Transverse colon (tissue), 4 donors: ENCODE data around the gene LRP1B. TPM values are rescaled to one million over a fixed set of nuclear protein-coding genes. Genes with fewer than 3 reads are reported as not detected.

Source experiments
- DNase-seq: peaks from one replicate; pipeline ENCODE4 v3.0.0-alpha.2; 2019
- H3K27ac ChIP-seq, 4 donors: fragments of 200-600 bp; sonication (generic); 2 replicates each; pipeline ENCODE4 v1.5.1; 2016 to 2018; ENCODE audit warnings: inconsistent platforms in 4 of 4
- H3K27me3 ChIP-seq: fragments of 200-600 bp; sonication (generic); 2 replicates; pipeline ENCODE4 v1.5.1; 2017; ENCODE audit warnings: inconsistent platforms
- H3K36me3 ChIP-seq, 4 donors: fragments of 200-600 bp; sonication (generic); 2 replicates each; pipeline ENCODE4 v1.5.1; 2017 to 2019; ENCODE audit warnings: inconsistent platforms in 4 of 4
- H3K4me1 ChIP-seq, 4 donors: fragments of 200-600 bp; sonication (generic); 2 replicates each; pipeline ENCODE4 v1.5.1; 2017 to 2020; ENCODE audit warnings: inconsistent platforms in 4 of 4
- H3K4me3 ChIP-seq, 4 donors: fragments of 200-600 bp; sonication (generic); 1 replicate in 1 of 4; 2 replicates in 3 of 4; pipeline versions ENCODE4 v1.5.1 to v1.6.1; 2017 to 2019; ENCODE audit warnings: inconsistent platforms in 4 of 4
- H3K9me3 ChIP-seq, 2 donors: fragments of 200-600 bp; sonication (generic); 2 replicates each; pipeline ENCODE4 v1.5.1; 2017 to 2019; ENCODE audit warnings: inconsistent platforms in 2 of 2
- CTCF ChIP-seq, 5 experiments: fragments of 200-600 bp in 3 of 5; fragments of 450-650 bp in 2 of 5; sonication (generic) in 3 of 5; IDR thresholded peaks; 1 replicate in 2 of 5; 2 replicates in 3 of 5; pipeline ENCODE4 v1.5.1; 2016 to 2017; ENCODE audit warnings: antibody characterized with exemption in 5 of 5, inconsistent platforms in 3 of 5, mild to moderate bottlenecking in 2 of 5, moderate library complexity in 1 of 5
- EP300 ChIP-seq: sonication (generic); formaldehyde crosslinking; IDR thresholded peaks from one replicate; pipeline ENCODE4 v1.6.1; 2017; ENCODE audit warnings: antibody characterized with exemption, low read depth
- POLR2A ChIP-seq: fragments of 450-650 bp; IDR thresholded peaks from one replicate; pipeline ENCODE4 v1.6.1; 2016; ENCODE audit warnings: antibody characterized with exemption, mild to moderate bottlenecking, moderate library complexity
- POLR2AphosphoS5 ChIP-seq, 3 donors: sonication (generic); formaldehyde crosslinking; IDR thresholded peaks; one replicate each; pipeline ENCODE4 v1.6.1; 2016; ENCODE audit warnings: antibody characterized with exemption in 3 of 3
- WGBS, 2 donors: methylation state at CpG; one replicate each; pipeline ENCODE4 v1.1.5; 2018; ENCODE audit warnings: low coverage in 1 of 2; 5-methylcytosine and 5-hydroxymethylcytosine counted together
- in situ Hi-C, 4 donors: fragments of 200-750 bp; cut with MboI; loops; one replicate each; pipeline versions ENCODE4 v1.15.0 to v1.15.1; 2017; ENCODE audit warnings: low sequenced_read_pairs in 3 of 4, low pct_ligation_motif_present in 1 of 4, low pct_unique_long_range_greater_than_20kb in 1 of 4
- intact Hi-C: fragments of 100-400 bp; cut with DNase I; formaldehyde crosslinking; loops from one replicate; pipeline ENCODE4 v1.15.1; 2023; ENCODE audit warnings: low total_unique reads
- total RNA-seq, 4 donors: library from RNA; depleted of rRNA; stranded (reverse); fragments of >200 nt; gene quantifications; one replicate each; pipeline ENCODE4 v1.1.0, GENCODE V29; 2016

The LRP1B gene
- total RNA-seq, 4 donors from 2014 or later, result 0.48 to 5.4 (median 0.82) TPM; not detected in 1

GRCh38 chr2:141439524-141439923, 691.3 kb downstream of the LRP1B start:
- intact Hi-C loops (no loop called here), in situ Hi-C loops (no loop called here)

GRCh38 chr2:141438536-141438935, 692.3 kb downstream of the LRP1B start:
- H3K27ac ChIP-seq, result no peak overlapping the region
- in situ Hi-C loops, result no loop called here
- H3K36me3 ChIP-seq, result no peaks in the 10 kb centered on the region
- no peak for TF ChIP-seq CTCF (IDR thresholded peaks at IDR 0.05)
- no peak for TF ChIP-seq POLR2AphosphoS5 (IDR thresholded peaks at IDR 0.05)
- no peak for TF ChIP-seq EP300
- TF ChIP-seq POLR2A, result no peak
- no peaks in the 10 kb centered on the region for H3K4me1 ChIP-seq
- WGBS, 2 donors, result 57 to 62% methylated on average over 1 of the region's 1 CpG
- H3K27me3 ChIP-seq, result no peaks in the 10 kb centered on the region
- H3K4me3 ChIP-seq, result no peak overlapping the region
- intact Hi-C loops, result no loop called here
- no peak for DNase-seq
- H3K9me3 ChIP-seq, result no peaks in the 10 kb centered on the region

More at GRCh38 chr2:141439524-141439923, 691.3 kb downstream of the LRP1B start:
- no peaks in the 10 kb centered on the region for H3K36me3 ChIP-seq
- no peak overlapping the region for H3K27ac ChIP-seq
- no peaks in the 10 kb centered on the region for H3K4me1 ChIP-seq
- no peaks in the 10 kb centered on the region for H3K27me3 ChIP-seq
- DNase-seq, result no peak
- TF ChIP-seq CTCF (IDR thresholded peaks at IDR 0.05) (no peak), EP300 (no peak), POLR2A (no peak), POLR2AphosphoS5 (IDR thresholded peaks at IDR 0.05) (no peak)
- H3K4me3 ChIP-seq, result no peak overlapping the region
- no peaks in the 10 kb centered on the region for H3K9me3 ChIP-seq

GRCh38 chr2:141437521-141437920, 693.3 kb downstream of the LRP1B start:
- intact Hi-C loops, result no loop called here
- 88 to 91% methylated on average over 1 of the region's 1 CpG for WGBS, 2 donors

GRCh38 chr2:141423124-141423523, 707.7 kb downstream of the LRP1B start:
- in situ Hi-C loops, result no loop called here

More at GRCh38 chr2:141437521-141437920, 693.3 kb downstream of the LRP1B start:
- no peaks in the 10 kb centered on the region for H3K4me1 ChIP-seq
- no peaks in the 10 kb centered on the region for H3K36me3 ChIP-seq
- no peaks in the 10 kb centered on the region for H3K9me3 ChIP-seq
- no peak overlapping the region for H3K27ac ChIP-seq
- H3K4me3 ChIP-seq, result no peak overlapping the region
- no peak for DNase-seq
- no peak for TF ChIP-seq CTCF (IDR thresholded peaks at IDR 0.05)
- no peak for TF ChIP-seq POLR2AphosphoS5 (IDR thresholded peaks at IDR 0.05)
- in situ Hi-C loops, result no loop called here
- no peaks in the 10 kb centered on the region for H3K27me3 ChIP-seq

More at GRCh38 chr2:141423124-141423523, 707.7 kb downstream of the LRP1B start:
- no peak for DNase-seq
- Histone ChIP-seq H3K9me3 (no peaks in the 10 kb centered on the region), H3K27me3 (no peaks in the 10 kb centered on the region), H3K4me1 (no peaks in the 10 kb centered on the region), H3K4me3 (no peak overlapping the region), H3K36me3 (no peaks in the 10 kb centered on the region), H3K27ac (no peak overlapping the region)
- TF ChIP-seq CTCF (IDR thresholded peaks at IDR 0.05) (no peak), EP300 (no peak), POLR2AphosphoS5 (IDR thresholded peaks at IDR 0.05) (no peak), POLR2A (no peak)
- intact Hi-C loops, result no loop called here
